Common myeloid progenitor, CD34-positive (primary cell): ENCODE data around the gene KIAA0513.

ENCODE experiments used
- CTCF ChIA-PET: fragments of 350-600 bp; sonication (Branson Sonifier 250); formaldehyde crosslinking; loops from one replicate; lab custom pipeline; 2021; ENCODE audit warnings: antibody characterized with exemption; lab: Charles Lee
- POLR2A ChIA-PET: fragments of 350-600 bp; sonication (Branson Sonifier 250); formaldehyde crosslinking; loops from one replicate; lab custom pipeline; 2021; ENCODE audit warnings: antibody characterized with exemption; lab: Charles Lee
- DNase-seq, 3 donors: peaks; one replicate each; pipeline versions ENCODE4 v3.0.0 to v3.0.0-alpha.2; 2013
- H3K27ac ChIP-seq, 2 experiments: 1 replicate in 1 of 2; 2 replicates in 1 of 2; pipeline ENCODE4 v1.7.0; 2013; ENCODE audit warnings: inconsistent platforms in 2 of 2, low read length in 2 of 2, mild to moderate bottlenecking in 2 of 2, low read depth in 1 of 2, moderate library complexity in 1 of 2; ENCODE audit not compliant: severe bottlenecking in 2 of 2, insufficient read depth in 1 of 2, poor library complexity in 1 of 2
- H3K27me3 ChIP-seq, 5 experiments: replicated peaks in 2 of 5; 1 replicate in 3 of 5; 2 replicates in 2 of 5; pipeline versions ENCODE4 v1.6.1 to v1.7.0; 2013; ENCODE audit warnings: low read length in 4 of 5, mild to moderate bottlenecking in 2 of 5, moderate library complexity in 2 of 5, inconsistent platforms in 1 of 5; ENCODE audit not compliant: insufficient read depth in 5 of 5, control insufficient read depth in 4 of 5
- H3K36me3 ChIP-seq, 4 experiments: 1 replicate in 2 of 4; 2 replicates in 2 of 4; pipeline versions ENCODE4 v1.6.1 to v1.7.0; 2013; ENCODE audit warnings: low read length in 3 of 4, control low read depth in 1 of 4, mild to moderate bottlenecking in 1 of 4; ENCODE audit not compliant: control insufficient read depth in 4 of 4, insufficient read depth in 4 of 4
- H3K4me1 ChIP-seq, 4 experiments: 1 replicate in 3 of 4; 2 replicates in 1 of 4; pipeline versions ENCODE4 v1.6.1 to v1.7.1; 2013; ENCODE audit warnings: low read length in 3 of 4, mild to moderate bottlenecking in 3 of 4, control low read depth in 1 of 4, inconsistent platforms in 1 of 4, moderate library complexity in 1 of 4; ENCODE audit not compliant: control insufficient read depth in 4 of 4, insufficient read depth in 4 of 4; ENCODE audit errors: control extremely low read depth in 1 of 4
- H3K4me3 ChIP-seq, 7 experiments: 1 replicate in 4 of 7; 2 replicates in 3 of 7; pipeline versions ENCODE4 v1.5.1 to v1.7.0; 2013; ENCODE audit warnings: mild to moderate bottlenecking in 7 of 7, low read length in 6 of 7, moderate library complexity in 6 of 7, inconsistent platforms in 2 of 7, low read depth in 2 of 7, control low read depth in 1 of 7; ENCODE audit not compliant: insufficient read depth in 4 of 7, control insufficient read depth in 1 of 7; ENCODE audit errors: extremely low read depth in 1 of 7
- H3K9me3 ChIP-seq, 5 experiments: 1 replicate in 4 of 5; 2 replicates in 1 of 5; pipeline versions ENCODE4 v1.6.1 to v1.7.1; 2013; ENCODE audit warnings: low read length in 4 of 5, mild to moderate bottlenecking in 2 of 5, inconsistent platforms in 1 of 5, low read depth in 1 of 5, moderate library complexity in 1 of 5; ENCODE audit not compliant: control insufficient read depth in 4 of 5, insufficient read depth in 2 of 5; ENCODE audit errors: control extremely low read depth in 1 of 5
- WGBS: methylation state at CpG from one replicate; pipeline ENCODE4 v1.1.5; 2013; ENCODE audit not compliant: insufficient coverage; 5-methylcytosine and 5-hydroxymethylcytosine counted together

KIAA0513 gene

GRCh38 chr16:85042167-85042526 is 14.6 kb downstream of the KIAA0513 start:
- WGBS: 100% methylated on average over 6 of the region's 6 CpGs
- no peaks in the 10 kb centered on the region for H3K9me3 ChIP-seq
- ChIA-PET CTCF (interaction anchor here (1.0 to 1.5 kb wide), 3 partner anchors 11 to 116 kb away, joined by 3 to 4 read pairs (median 4); no protein-coding TSS in a partner anchor), POLR2A (no interaction called here)
- no peaks in the 10 kb centered on the region for H3K36me3 ChIP-seq
- H3K4me3 ChIP-seq: no peak overlapping the region
- H3K27ac ChIP-seq: no peak overlapping the region
- peaks cover 0 to 20% (median 16%) of the 10 kb centered on the region in 4 experiments for H3K4me1 ChIP-seq
- DNase-seq: no peak
- no peaks in the 10 kb centered on the region for H3K27me3 ChIP-seq

DNA sequence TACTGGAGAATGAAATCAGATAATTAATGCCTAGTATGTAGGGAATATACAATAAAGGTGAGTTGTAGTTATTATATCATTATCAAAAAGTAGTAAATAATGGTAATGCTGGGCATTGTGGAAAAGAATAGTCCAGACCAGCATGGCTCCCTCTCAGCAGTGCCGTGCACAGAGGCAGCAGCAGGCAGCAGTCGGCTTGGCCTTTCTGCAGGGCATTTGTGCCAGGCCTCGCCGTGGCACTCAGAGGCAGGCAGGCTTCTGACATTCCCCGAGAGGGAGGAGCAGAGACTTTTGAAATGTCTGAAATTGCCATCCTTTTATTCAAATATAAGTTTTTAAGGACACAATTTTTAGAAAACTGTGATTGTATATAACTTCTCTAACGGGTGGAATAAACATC is 15.0 kb downstream of the KIAA0513 start:
- H3K27me3 ChIP-seq: no peaks in the 10 kb centered on the region
- H3K9me3 ChIP-seq: no peaks in the 10 kb centered on the region
- H3K36me3 ChIP-seq: no peaks in the 10 kb centered on the region
- WGBS: no CpG with 5 or more reads among the region's 6 CpGs
- ChIA-PET CTCF (interaction anchor here (1.0 to 1.5 kb wide), 3 partner anchors 12 to 117 kb away, joined by 3 to 4 read pairs (median 4); no protein-coding TSS in a partner anchor), POLR2A (no interaction called here)
- H3K27ac ChIP-seq: no peak overlapping the region
- peaks cover under 1 to 24% (median 20%) of the 10 kb centered on the region in 4 experiments for H3K4me1 ChIP-seq
- no peak for DNase-seq
- no peak overlapping the region for H3K4me3 ChIP-seq

- Histone ChIP-seq H3K27ac (no peak overlapping the region), H3K4me3 (no peak overlapping the region), H3K36me3 (no peaks in the 10 kb centered on the region), H3K27me3 (no peaks in the 10 kb centered on the region), H3K9me3 (no peaks in the 10 kb centered on the region), H3K4me1 (peaks cover 3 to 41% (median 37%) of the 10 kb centered on the region in 4 experiments)
- ChIA-PET POLR2A (no interaction called here), CTCF (interaction anchor here (1.5 kb wide), 1 partner anchor 20 kb away, joined by 3 read pairs; no protein-coding TSS in a partner anchor)
- DNase-seq: no peak
- WGBS: 100% methylated on average over 2 of the region's 5 CpGs
These were observed 17.5 kb downstream of the KIAA0513 start for GRCh38 chr16:85045077-85045476.

GRCh38 chr16:85045641-85046471 is 18.3 kb downstream of the KIAA0513 start:
- Histone ChIP-seq H3K36me3 (no peaks in the 10 kb centered on the region), H3K4me3 (no peak overlapping the region), H3K4me1 (peaks cover 4 to 47% (median 41%) of the 10 kb centered on the region in 4 experiments), H3K9me3 (no peaks in the 10 kb centered on the region), H3K27ac (peak overlapping the region in 1 of 2 experiments; percentile 87), H3K27me3 (no peaks in the 10 kb centered on the region)
- ChIA-PET CTCF (interaction anchor here (1.1 to 1.6 kb wide), 7 partner anchors 9 to 41 kb away, joined by 3 to 8 read pairs (median 4); partner anchors contain the start of gene KIAA0513), POLR2A (no interaction called here)
- no peak for DNase-seq
- 86% methylated on average over 23 of the region's 23 CpGs for WGBS

DNA sequence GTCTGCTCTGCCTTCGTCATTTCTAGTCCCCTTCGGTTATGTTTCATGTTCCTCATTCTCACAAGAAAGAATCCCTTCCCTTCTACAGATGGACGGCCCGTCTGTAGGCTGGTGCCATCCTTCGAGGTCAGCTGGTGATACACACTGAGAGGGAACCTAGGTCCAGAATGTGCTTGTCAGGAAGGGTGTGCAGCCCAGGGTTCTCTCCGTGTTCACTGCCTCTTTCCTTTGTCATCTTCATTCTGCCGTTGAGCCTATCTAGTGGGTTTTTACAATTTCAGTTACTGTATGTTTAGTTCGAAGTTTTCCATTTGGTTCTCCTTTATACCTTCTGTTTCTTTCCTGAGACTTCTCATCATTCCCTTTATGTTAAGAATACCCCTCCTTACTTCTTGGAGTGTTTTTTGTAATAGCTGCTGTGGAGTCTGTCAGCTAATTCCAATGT is 18.9 kb downstream of the KIAA0513 start:
- POLR2A ChIA-PET: no interaction called here
- peaks cover 5 to 50% (median 43%) of the 10 kb centered on the region in 4 experiments for H3K4me1 ChIP-seq
- no peak for DNase-seq

GRCh38 chr16:85046931-85047866 is 19.6 kb downstream of the KIAA0513 start:
- H3K4me3 ChIP-seq: peak overlapping the region in 3 of 7 experiments; percentile 7 to 47 (median 23)
- peak; percentile 64 to 84 (median 69) for DNase-seq
- CTCF ChIA-PET: interaction anchor here (0.8 to 1.6 kb wide), 11 partner anchors 8 to 291 kb away, joined by 3 to 8 read pairs (median 4); partner anchors contain the start of gene KIAA0513
- no peaks in the 10 kb centered on the region for H3K9me3 ChIP-seq
- POLR2A ChIA-PET: no interaction called here
- no peaks in the 10 kb centered on the region for H3K27me3 ChIP-seq
- peak overlapping the region in 1 of 2 experiments; percentile 87 for H3K27ac ChIP-seq
- peaks cover 5 to 51% (median 43%) of the 10 kb centered on the region in 4 experiments for H3K4me1 ChIP-seq
- no peaks in the 10 kb centered on the region for H3K36me3 ChIP-seq
- 53% methylated on average over 18 of the region's 20 CpGs for WGBS

More for the DNA sequence above, 18.9 kb downstream of the KIAA0513 start:
- no peaks in the 10 kb centered on the region for H3K27me3 ChIP-seq
- no peaks in the 10 kb centered on the region for H3K9me3 ChIP-seq
- no peak overlapping the region for H3K4me3 ChIP-seq
- H3K27ac ChIP-seq: peak overlapping the region in 1 of 2 experiments; percentile 87
- 84% methylated on average over 6 of the region's 8 CpGs for WGBS
- CTCF ChIA-PET: interaction anchor here (0.8 to 1.6 kb wide), 10 partner anchors 8 to 291 kb away, joined by 3 to 8 read pairs (median 4); partner anchors contain the start of gene KIAA0513
- no peaks in the 10 kb centered on the region for H3K36me3 ChIP-seq
